Activated CD8-positive, alpha-beta memory T cell treated with anti-CD3 and anti-CD28 coated beads, Interleukin-2, amount 50 U/mL, for 4 hours (primary cell): ENCODE measurements around the gene ISLR.

Source experiments
- DNase-seq: peaks from one replicate; pipeline ENCODE4 v3.0.0-alpha.2; 2020

ISLR gene

DNA sequence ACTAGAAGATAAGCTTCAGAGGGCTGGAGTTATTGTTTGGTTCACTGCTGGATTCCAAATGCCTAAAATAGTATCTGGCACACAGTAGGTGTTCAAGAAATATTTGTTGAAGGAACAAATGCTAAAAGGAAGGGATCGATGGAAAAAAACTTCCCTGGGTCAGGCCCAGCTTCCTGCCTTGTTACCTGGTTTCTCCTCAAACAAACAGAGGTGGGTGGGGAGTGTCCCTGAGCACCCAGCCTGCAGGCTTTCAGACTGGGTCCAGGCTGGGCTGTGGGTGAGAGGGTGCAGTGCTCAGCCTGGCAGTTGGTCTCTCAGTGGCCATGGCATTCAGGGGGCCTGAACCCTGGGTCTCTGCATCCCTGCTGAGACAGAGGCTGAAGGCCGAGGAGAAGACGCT, 43.4 kb downstream of the ISLR start:
- no peak for DNase-seq

DNA sequence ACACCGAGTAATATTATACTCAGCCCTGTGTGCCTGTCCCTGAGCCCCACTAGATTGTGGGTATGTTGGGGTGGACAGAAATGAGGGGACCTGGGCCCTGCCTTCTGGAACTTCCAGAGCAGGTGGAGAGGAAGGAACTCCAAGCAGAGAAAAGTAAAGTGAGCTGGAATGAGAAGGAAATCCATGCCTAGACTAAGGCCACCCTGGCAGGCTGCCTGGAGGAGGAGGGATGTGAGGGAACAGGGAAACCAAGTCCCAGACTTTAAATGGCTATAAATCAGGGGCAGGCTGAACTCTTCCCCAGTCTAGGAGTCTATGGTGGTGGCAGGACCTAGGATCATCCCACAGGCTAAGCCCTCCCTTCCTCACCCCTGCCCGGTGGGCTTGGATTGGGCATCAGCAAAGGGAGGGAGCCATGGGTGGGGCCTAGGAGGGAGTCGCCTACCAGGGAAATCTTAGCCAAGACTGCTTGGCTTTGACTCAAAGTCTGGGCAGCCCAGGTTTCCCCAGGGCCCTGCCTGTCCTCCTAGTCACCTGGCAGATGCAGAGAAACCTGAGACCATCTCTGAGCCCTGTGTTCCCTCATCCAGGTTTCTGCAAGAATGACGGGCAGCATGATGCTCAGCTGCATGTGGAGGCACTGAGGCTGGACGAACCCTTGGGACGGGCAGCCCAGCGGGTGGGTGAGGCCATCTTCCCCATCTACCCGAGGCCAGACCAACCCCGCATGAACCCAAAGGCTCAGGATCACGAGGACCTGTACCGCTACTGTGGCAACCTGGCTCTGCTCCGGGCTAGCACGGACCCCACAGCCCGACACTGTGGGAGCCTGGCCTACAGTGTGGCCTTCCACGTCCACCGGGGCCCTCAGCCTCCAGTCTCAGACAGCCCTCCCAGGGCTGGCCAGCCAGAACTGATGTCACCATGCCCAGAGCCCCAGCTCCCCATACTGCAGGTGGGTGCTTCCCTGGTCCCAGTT, 44.7 kb downstream of the ISLR start:
- no peak for DNase-seq

DNA sequence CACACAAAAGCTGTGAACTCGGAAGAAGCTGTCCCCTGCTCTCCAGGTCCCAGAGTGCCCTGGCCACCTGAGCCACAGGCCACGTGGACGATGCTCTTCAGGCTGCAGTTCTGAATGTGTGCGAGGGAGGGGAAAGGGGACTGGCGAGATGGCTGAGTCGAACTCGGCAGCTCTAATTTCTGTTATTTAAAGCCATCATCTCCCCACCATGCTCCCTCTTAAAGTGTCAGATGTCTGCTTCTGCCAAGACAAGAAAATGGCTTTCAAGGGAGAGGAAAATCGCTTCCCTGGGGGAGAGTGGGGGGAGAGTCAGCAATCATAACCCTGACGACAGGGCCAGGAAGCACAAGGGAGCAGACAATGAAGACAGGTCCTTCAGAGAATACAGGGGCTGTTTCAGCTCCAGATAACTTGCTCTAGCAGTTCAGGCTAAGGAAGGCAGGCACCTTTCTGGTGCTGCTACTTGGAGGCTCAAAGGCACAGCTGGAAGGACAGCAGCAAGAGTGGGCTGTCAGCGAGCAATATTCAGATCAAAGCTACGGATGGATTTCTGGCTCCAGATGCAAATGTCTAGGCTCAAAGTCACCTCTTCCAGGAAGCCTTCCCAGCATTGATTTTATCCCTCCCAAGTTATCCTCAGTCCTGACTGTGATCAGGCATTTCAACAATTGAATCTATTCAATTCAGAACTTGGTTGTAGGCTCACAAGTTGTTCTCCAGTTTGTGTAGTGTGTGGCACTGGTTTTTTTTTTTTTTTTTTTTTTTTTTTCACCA, 47.2 kb downstream of the ISLR start:
- no peak for DNase-seq

DNA sequence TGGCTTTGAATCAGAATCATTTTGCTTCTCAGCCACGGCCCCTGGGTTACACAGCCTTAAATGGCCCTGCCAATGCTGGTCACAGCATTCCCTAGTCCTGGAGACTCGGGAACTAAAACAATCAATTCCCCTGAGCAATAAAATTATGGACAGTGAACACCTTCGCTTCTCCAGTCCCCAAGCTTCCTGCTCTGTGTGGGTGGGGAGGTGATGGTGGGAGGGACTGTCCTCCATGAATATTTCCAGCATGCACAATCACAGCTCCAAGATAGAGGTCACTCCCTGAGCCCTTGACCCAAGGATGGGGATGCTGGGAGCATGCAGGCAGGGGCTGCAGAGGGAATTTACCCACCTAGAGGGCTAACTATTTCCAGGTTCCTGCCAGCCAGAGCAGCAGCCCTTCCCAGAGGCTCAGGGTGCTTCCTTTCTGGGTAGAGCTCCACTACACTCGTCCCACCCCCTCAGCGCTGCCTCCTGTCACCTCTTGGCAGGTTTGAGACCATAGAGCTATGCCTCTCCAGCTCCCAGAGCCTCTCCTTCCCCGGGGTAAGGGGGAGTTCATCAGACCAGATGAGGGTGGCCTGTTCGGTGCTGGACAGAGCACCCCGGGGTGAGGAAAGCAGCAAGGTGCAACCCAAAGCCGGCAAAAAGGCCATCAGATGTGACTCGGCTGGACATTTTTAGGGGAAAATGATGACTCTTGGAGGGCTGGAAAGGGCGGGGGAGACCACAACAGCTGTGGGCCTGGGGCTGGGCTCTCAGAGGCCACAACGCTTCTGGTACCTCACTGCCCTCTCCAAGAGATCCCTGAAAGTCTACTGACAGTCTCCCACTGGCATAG, 48.1 kb downstream of the ISLR start:
- DNase-seq = no peak

DNA sequence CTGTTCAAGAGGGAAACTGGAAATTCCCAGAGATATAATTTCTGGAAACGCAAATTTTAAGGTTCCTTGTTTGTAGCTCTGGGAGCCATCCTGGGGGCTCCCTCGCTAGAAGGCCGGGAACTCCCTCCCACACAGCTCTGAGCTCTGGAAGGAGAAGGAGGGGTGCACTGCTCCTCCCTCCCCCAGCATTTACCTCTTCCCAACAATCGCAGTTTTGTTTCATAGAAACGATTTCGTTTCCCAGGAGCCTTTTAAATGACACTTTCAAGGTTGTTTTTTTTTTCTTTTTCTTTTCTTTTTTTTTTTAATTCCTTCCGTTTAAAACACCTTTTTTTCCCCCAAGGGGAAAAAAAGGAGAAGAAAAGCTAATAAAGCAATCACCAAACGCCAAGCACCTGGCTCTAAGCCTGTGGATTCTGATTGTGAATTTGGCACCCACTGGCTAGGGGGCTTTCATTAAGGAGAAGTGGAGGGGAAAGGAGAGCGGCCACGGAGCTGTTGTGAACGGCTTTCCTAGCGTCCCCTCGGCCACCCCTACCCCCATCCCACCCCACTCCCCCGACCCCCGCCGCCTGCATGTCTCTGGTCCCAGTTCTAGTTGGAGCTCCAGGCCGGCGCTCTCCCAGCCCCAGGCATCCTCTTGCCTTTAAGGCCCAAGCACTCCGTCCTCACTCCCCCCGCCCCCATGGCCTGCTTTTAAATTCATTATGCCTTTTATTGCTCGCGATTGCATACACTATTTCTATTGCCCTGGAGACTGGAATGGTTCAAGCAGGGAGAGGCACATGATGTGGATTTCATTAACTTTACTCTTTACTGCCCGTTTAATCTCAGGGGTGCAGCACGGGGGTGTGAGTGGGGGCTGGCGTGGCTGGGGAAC, 49.0 kb downstream of the ISLR start:
- no peak for DNase-seq

DNA sequence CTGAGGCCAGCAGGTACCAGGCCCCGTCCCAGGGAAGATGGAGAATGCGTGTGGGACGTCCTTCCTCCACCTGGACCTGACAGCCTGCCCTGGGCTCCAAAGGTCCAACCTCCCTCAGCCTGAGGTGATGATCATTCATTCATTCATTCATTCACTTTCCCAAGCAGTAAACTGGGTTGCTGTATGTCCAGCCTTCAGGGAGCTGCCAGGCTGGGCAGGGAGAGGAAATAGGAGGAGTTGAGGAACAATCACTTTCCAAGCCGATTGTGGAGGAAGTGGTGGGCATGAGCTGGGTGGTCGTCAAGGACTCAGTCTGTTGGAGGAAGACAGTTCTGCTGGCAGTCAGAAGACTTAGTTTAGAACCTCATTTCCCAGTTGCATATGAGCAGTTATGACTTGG, 52.4 kb downstream of the ISLR start:
- DNase-seq = no peak
